IMR-90 (cell line): ENCODE measurements around the gene TRPV4.

Experiments
- BHLHE40 ChIP-seq: fragments of 150-350 bp; IDR thresholded peaks from 2 replicates; pipeline ENCODE4 v1.6.1; 2016; ENCODE audit warnings: mild to moderate bottlenecking, low read depth, low read length
- CEBPB ChIP-seq: IDR thresholded peaks from 2 replicates; pipeline ENCODE4 v1.6.1; 2012; ENCODE audit warnings: low read depth, low read length, improper control_type of control experiment
- CHD1 ChIP-seq: IDR thresholded peaks from 2 replicates; pipeline ENCODE4 v1.6.1; 2012; ENCODE audit warnings: low read depth, low read length, improper control_type of control experiment
- FOS ChIP-seq: fragments of 150-350 bp; IDR thresholded peaks from 2 replicates; pipeline ENCODE4 v1.6.1; 2016; ENCODE audit warnings: low read depth, low read length
- MAFK ChIP-seq: IDR thresholded peaks from 2 replicates; pipeline ENCODE4 v1.6.1; 2012; ENCODE audit warnings: low read depth, low read length, improper control_type of control experiment
- MXI1 ChIP-seq: IDR thresholded peaks from 2 replicates; pipeline ENCODE4 v1.6.1; 2012; ENCODE audit warnings: low read depth, mild to moderate bottlenecking, low read length, moderate library complexity, borderline replicate concordance
- POLR2A ChIP-seq: IDR thresholded peaks from 2 replicates; pipeline ENCODE4 v1.6.1; 2012; ENCODE audit warnings: mild to moderate bottlenecking, low read depth, low read length
- RAD21 ChIP-seq: IDR thresholded peaks from 2 replicates; pipeline ENCODE4 v1.6.1; 2012; ENCODE audit warnings: low read length, improper control_type of control experiment
- RCOR1 ChIP-seq: IDR thresholded peaks from 2 replicates; pipeline ENCODE4 v1.6.1; 2012; ENCODE audit warnings: mild to moderate bottlenecking, low read length, improper control_type of control experiment; ENCODE audit not compliant: insufficient replicate concordance
- RFX5 ChIP-seq: IDR thresholded peaks from 2 replicates; pipeline ENCODE4 v1.8.0; 2012; ENCODE audit warnings: low read depth, mild to moderate bottlenecking, low read length, moderate library complexity
- SMC3 ChIP-seq: fragments of 150-350 bp; IDR thresholded peaks from 2 replicates; pipeline ENCODE4 v1.6.1; 2016; ENCODE audit warnings: low read depth, mild to moderate bottlenecking, antibody characterized with exemption, low read length, moderate library complexity
- TF ChIP-seq, protein P1 (sequence below): conservative IDR thresholded peaks from 2 replicates; pipeline ENCODE4 v1.5.1; 2012; ENCODE audit warnings: mild to moderate bottlenecking, low read depth, low read length, improper control_type of control experiment
- TF ChIP-seq, protein P2 (sequence below): fragments of 150-350 bp; IDR thresholded peaks from 2 replicates; pipeline ENCODE4 v1.6.1; 2016; ENCODE audit warnings: low read depth, mild to moderate bottlenecking, low read length, moderate library complexity, borderline replicate concordance
- TF ChIP-seq, protein P3 (sequence below): fragments of 150-350 bp; IDR thresholded peaks from 2 replicates; pipeline ENCODE4 v1.6.1; 2017; ENCODE audit warnings: mild to moderate bottlenecking, antibody characterized with exemption, low read length, low read depth

GRCh38 chr12:109770861-109771670 is 62.1 kb downstream of the TRPV4 start:
- TF ChIP-seq POLR2A = no peak
- TF ChIP-seq RAD21 = no peak
- TF ChIP-seq, protein P1, sequence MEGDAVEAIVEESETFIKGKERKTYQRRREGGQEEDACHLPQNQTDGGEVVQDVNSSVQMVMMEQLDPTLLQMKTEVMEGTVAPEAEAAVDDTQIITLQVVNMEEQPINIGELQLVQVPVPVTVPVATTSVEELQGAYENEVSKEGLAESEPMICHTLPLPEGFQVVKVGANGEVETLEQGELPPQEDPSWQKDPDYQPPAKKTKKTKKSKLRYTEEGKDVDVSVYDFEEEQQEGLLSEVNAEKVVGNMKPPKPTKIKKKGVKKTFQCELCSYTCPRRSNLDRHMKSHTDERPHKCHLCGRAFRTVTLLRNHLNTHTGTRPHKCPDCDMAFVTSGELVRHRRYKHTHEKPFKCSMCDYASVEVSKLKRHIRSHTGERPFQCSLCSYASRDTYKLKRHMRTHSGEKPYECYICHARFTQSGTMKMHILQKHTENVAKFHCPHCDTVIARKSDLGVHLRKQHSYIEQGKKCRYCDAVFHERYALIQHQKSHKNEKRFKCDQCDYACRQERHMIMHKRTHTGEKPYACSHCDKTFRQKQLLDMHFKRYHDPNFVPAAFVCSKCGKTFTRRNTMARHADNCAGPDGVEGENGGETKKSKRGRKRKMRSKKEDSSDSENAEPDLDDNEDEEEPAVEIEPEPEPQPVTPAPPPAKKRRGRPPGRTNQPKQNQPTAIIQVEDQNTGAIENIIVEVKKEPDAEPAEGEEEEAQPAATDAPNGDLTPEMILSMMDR = no peak
- no peak for TF ChIP-seq FOS
- TF ChIP-seq, protein P2, sequence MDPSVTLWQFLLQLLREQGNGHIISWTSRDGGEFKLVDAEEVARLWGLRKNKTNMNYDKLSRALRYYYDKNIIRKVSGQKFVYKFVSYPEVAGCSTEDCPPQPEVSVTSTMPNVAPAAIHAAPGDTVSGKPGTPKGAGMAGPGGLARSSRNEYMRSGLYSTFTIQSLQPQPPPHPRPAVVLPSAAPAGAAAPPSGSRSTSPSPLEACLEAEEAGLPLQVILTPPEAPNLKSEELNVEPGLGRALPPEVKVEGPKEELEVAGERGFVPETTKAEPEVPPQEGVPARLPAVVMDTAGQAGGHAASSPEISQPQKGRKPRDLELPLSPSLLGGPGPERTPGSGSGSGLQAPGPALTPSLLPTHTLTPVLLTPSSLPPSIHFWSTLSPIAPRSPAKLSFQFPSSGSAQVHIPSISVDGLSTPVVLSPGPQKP = no peak
- no peak for TF ChIP-seq CEBPB
- TF ChIP-seq SMC3 = no peak
- TF ChIP-seq RFX5 = no peak
- TF ChIP-seq MXI1 = no peak
- no peak for TF ChIP-seq RCOR1
- TF ChIP-seq MAFK = no peak
- no peak for TF ChIP-seq CHD1
- TF ChIP-seq BHLHE40 = no peak
- TF ChIP-seq, protein P3, sequence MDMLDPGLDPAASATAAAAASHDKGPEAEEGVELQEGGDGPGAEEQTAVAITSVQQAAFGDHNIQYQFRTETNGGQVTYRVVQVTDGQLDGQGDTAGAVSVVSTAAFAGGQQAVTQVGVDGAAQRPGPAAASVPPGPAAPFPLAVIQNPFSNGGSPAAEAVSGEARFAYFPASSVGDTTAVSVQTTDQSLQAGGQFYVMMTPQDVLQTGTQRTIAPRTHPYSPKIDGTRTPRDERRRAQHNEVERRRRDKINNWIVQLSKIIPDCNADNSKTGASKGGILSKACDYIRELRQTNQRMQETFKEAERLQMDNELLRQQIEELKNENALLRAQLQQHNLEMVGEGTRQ = no peak
